Suprapubic skin (tissue), 4 donors: ENCODE data around the gene FRMD4A.

Experiments used
- CTCF ChIP-seq, 2 donors: fragments of 200-600 bp in 1 of 2; fragments of 450-650 bp in 1 of 2; sonication (generic) in 1 of 2; IDR thresholded peaks; one replicate each; pipeline ENCODE4 v1.5.1; 2016 to 2019; ENCODE audit warnings: antibody characterized with exemption in 2 of 2, mild to moderate bottlenecking in 1 of 2, moderate library complexity in 1 of 2
- POLR2A ChIP-seq, 2 donors: fragments of 450-650 bp; IDR thresholded peaks; one replicate each; pipeline ENCODE4 v1.6.1; 2017; ENCODE audit warnings: antibody characterized with exemption in 2 of 2, mild to moderate bottlenecking in 2 of 2, moderate library complexity in 2 of 2
- POLR2AphosphoS5 ChIP-seq, 3 donors: sonication (generic); formaldehyde crosslinking; IDR thresholded peaks; one replicate each; pipeline ENCODE4 v1.6.1; 2017; ENCODE audit warnings: antibody characterized with exemption in 3 of 3

GRCh38 chr10:14311206-14311957 is 19.3 kb downstream of the FRMD4A start:
- no peak for TF ChIP-seq CTCF (IDR thresholded peaks at IDR 0.05)
- no peak for TF ChIP-seq POLR2A (IDR thresholded peaks at IDR 0.05)
- no peak for TF ChIP-seq POLR2AphosphoS5 (IDR thresholded peaks at IDR 0.05)
